Pulmonary artery endothelial cell (primary cell): ENCODE results near the gene CDO1. TPM values are rescaled to one million over a fixed set of nuclear protein-coding genes. Genes with fewer than 3 reads are reported as not detected.

Experiments used
- DNase-seq: peaks from one replicate; pipeline ENCODE4 v3.0.0-alpha.2; 2011; ENCODE audit warnings: low read depth, low spot score
- total RNA-seq: library from RNA; depleted of rRNA; stranded (reverse); fragments of >200 nt; gene quantifications from 2 replicates; pipeline ENCODE4 v1.2.3, GENCODE V29; 2014

Gene CDO1
- total RNA-seq, result 5.5 and 6.3 TPM in 2 replicates

GRCh38 chr5:115816226-115817081 is at the start of gene CDO1:
CDO1 (minus strand) TSS chr5:115816659; CDS start chr5:115816397, 262 bp downstream.
- no peak for DNase-seq

GRCh38 chr5:115859378-115859777 is 42.9 kb upstream of the CDO1 start:
- DNase-seq, result no peak

DNA sequence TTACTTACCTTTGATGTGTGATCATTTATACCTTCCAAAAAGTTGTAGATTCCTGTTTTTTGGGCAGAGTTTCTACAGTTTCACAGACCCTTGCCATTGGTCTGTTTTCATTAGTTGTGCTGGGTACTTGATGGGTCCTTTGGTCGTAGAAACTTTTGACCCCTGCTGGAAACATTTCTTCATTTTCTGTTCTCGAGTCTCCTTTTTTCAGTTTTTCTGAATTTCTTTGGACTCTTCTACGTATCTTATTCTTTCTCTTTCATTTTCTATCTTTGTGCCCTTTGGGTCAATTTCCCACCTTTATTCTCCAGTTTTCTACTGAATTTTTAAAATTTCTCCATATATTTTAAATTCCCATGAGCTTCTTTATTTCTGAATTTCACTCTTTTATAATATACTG is 41.9 kb upstream of the CDO1 start:
- DNase-seq, result no peak

- no peak for DNase-seq
These were observed 41.3 kb upstream of the CDO1 start for GRCh38 chr5:115857626-115858349.

DNA sequence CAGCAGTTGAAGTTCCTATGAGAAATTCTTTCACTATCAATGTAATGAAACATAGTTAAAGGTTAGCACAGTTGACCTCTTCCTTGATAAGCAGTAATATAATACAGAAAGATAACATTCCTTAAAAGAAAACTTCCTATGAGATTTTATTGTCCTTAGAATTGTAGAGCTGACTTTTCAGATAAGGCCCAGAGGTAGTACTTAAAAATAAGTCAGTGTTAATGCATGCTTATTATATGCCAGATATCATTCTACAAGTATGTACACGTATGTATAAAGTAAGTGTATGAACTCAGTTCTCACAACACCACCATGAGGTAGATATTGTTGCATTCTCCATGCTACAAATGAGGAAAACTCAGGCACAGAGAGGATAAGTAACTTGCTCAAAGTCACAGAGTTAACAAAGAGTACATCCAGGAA is 40.6 kb upstream of the CDO1 start:
- DNase-seq, result no peak

DNA sequence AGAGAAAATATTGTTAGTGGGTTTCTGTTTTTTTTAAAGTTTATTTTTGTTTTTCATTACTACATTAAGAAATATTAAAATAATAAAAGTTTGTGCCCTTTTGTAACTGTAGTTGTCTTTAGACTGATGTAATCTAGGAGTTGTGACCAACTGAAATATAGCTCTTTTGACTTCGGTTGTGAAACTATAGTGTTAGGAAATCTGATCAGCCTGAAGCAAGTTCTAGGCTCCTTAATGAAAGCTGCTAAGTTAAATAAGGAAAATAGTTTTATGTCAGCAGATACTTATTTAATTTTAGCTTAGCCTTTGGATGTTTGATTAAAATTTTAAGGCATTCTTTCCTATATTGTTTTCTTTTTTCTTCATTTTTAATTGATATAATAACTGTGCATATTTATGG is 39.5 kb upstream of the CDO1 start:
- DNase-seq, result no peak

- DNase-seq, result no peak
These were observed 37.7 kb upstream of the CDO1 start for GRCh38 chr5:115854139-115854538.

DNA sequence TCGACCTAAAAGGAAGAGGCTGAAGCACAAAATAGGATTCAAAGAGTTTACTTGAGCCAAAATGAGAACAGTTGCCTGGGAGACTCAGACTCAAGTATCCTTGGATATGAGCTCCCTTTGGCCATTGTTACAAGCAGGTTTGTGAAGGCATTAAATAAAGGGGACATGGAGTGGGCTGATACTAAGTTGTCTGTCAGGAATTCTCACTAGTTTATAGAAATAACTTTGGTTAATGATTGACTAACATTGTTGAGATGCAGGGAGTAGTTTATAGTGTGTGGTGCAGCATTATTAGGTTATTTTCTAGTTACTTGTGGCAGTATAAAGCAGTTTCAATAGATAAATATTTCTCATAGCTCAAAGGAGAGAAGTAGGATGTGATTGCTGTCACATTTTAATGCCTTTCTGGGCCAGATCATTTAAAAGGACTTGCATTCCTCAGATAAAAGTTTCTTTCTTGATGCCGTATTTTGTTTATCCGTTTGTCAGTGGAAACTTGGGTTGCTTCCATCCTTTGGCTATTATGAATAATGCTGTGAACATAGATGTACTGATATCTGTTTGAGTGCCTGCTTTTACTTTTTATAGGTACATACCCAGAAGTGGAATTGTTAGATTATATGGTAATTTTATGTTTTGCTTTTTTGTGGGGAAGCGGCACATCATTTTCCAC is 34.4 kb upstream of the CDO1 start:
- no peak for DNase-seq

- no peak for DNase-seq
These were observed 32.9 kb upstream of the CDO1 start for GRCh38 chr5:115849258-115849798.

DNA sequence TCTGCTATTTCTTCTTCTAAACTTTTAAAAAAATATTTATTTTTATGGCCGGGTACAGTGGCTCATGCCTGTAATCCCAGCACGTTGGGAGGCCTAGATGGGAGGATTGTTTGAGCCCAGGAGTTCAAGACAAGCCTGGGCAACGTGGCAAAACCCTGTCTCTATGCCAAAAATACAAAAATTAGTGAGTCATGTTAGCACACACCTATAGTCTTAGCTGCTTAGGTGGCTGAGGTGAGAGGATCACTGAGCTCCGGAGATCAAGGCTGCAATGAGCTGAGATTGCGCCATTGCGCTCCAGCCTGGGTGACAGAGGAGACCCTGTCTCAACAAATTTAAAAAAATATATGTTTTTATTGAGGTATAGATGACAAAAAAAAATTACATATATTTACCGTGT is 30.8 kb upstream of the CDO1 start:
- DNase-seq, result no peak

GRCh38 chr5:115844321-115844817 is 27.9 kb upstream of the CDO1 start:
- no peak for DNase-seq

- no peak for DNase-seq
These were observed 27.1 kb upstream of the CDO1 start for GRCh38 chr5:115843444-115844130.

DNA sequence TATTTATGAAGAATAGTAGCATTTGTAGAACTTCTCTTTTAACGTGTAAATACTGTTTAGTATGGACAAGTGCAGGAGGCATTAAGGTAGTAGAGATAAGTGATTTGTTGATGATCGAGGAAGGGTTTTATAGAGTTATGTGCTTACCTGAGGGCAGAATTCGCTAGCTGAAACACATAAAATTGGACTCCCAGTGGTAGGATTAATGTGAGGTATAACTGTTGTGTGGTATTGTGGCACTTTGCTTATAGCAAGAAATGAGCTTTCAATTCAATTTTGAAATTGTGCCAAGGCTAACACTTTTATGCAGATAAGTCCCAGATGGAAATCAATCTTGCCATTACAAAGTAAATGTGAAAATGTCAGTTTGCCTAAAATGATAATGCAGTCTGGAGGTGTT is 26.5 kb upstream of the CDO1 start:
- no peak for DNase-seq

GRCh38 chr5:115842089-115842935 is 25.9 kb upstream of the CDO1 start:
- DNase-seq, result no peak

- peak; percentile 79 for DNase-seq
These were observed 25.1 kb upstream of the CDO1 start, which contains the start of the genes AP3S1 and ATG12 for GRCh38 chr5:115841382-115842088. AP3S1 (plus strand) TSS chr5:115841935; CDS start chr5:115842038, 103 bp downstream. ATG12 (minus strand) TSS chr5:115841565; CDS start chr5:115841552, 13 bp downstream.

GRCh38 chr5:115840873-115841272 is 24.4 kb upstream of the CDO1 start:
- no peak for DNase-seq

DNA sequence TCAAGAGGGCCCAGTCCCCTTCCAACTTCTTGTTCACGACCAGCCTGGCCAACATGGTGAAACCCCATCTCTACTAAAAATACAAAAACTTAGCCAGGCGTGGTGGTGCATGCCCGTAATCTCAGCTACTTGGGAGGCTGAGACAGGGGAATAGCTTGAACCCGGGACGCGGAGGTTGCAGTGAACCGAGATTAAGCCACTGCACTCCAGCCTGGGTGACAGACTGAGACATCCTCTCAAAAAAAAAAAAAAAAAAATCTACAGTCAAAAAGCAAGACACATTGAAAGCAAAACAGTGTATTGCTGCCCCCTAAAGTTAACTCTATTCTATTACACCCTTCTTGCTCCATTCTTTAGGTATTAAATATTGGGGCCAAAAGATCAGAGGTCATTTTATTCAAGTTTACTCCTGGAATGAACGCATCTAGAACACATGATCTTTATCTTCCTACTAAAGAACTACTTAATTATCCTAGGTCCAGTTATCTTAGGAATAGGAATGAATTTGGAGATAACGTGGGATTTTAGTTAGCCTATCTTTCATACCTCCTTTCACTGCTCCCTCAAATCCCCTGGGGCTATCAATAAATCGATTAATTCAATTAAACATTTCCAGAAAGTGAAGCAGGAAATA is 22.5 kb upstream of the CDO1 start:
- no peak for DNase-seq

- DNase-seq, result no peak
These were observed 19.0 kb upstream of the CDO1 start for GRCh38 chr5:115835481-115835880.
